MM.1S (cell line): ENCODE results near the gene PAFAH1B2.
"Not testable (repeated sequence)": the region's sequence is repeated elsewhere in the genome, so short reads cannot be mapped to it uniquely, and the experiment has no call there.

ENCODE experiments used
- DNase-seq: peaks from one replicate; pipeline ENCODE4 v3.0.0-alpha.2; 2015
- H2AFZ ChIP-seq: fragments of 300-600 bp; sonication (generic); 2 replicates; pipeline ENCODE4 v1.6.0; 2016; ENCODE audit warnings: antibody characterized with exemption, low read length
- H3F3A ChIP-seq: fragments of 300-600 bp; sonication (generic); 2 replicates; pipeline ENCODE4 v1.6.1; 2016; ENCODE audit warnings: mild to moderate bottlenecking, antibody characterized with exemption, low read length, moderate library complexity, mixed read lengths; ENCODE audit not compliant: insufficient read depth
- H3K27ac ChIP-seq: fragments of 300-600 bp; sonication (generic); 2 replicates; pipeline ENCODE4 v1.5.1; 2016; ENCODE audit warnings: mild to moderate bottlenecking, low read length
- H3K27me3 ChIP-seq: fragments of 300-600 bp; sonication (generic); replicated peaks from 2 replicates; pipeline ENCODE4 v1.6.0; 2016; ENCODE audit warnings: low read length; ENCODE audit not compliant: insufficient read depth
- H3K36me3 ChIP-seq: fragments of 300-600 bp; sonication (generic); replicated peaks from 2 replicates; pipeline ENCODE4 v1.6.1; 2016; ENCODE audit warnings: mild to moderate bottlenecking, low read length, mixed read lengths; ENCODE audit not compliant: insufficient read depth
- H3K4me1 ChIP-seq: fragments of 300-600 bp; sonication (generic); 2 replicates; pipeline ENCODE4 v1.6.1; 2016; ENCODE audit warnings: low read length, mixed read lengths
- H3K4me2 ChIP-seq: fragments of 300-600 bp; sonication (generic); 2 replicates; pipeline ENCODE4 v1.6.0; 2016; ENCODE audit warnings: low read depth, low read length
- H3K4me3 ChIP-seq: fragments of 300-600 bp; sonication (generic); 2 replicates; pipeline ENCODE4 v1.5.1; 2016; ENCODE audit warnings: low read length, mixed read lengths
- H3K79me2 ChIP-seq: fragments of 300-600 bp; sonication (generic); 2 replicates; pipeline ENCODE4 v1.6.1; 2016; ENCODE audit warnings: mixed run types, low read length, mixed read lengths
- H3K9ac ChIP-seq: fragments of 300-600 bp; sonication (generic); 2 replicates; pipeline ENCODE4 v1.6.1; 2016; ENCODE audit warnings: low read length, mixed read lengths
- H3K9me2 ChIP-seq: fragments of 300-600 bp; sonication (generic); replicated peaks from 2 replicates; pipeline ENCODE4 v1.6.1; 2016; ENCODE audit warnings: mild to moderate bottlenecking, low read length, mixed read lengths; ENCODE audit not compliant: insufficient read depth
- H3K9me3 ChIP-seq: fragments of 300-600 bp; sonication (generic); replicated peaks from 2 replicates; pipeline ENCODE4 v1.6.1; 2016; ENCODE audit warnings: mild to moderate bottlenecking, low read length, mixed read lengths; ENCODE audit not compliant: insufficient read depth
- H4K20me1 ChIP-seq: fragments of 300-600 bp; sonication (generic); 2 replicates; pipeline ENCODE4 v1.6.1; 2016; ENCODE audit warnings: mild to moderate bottlenecking, low read length, moderate library complexity, mixed read lengths; ENCODE audit not compliant: insufficient read depth
- EZH2 ChIP-seq: fragments of 300-600 bp; sonication (generic); optimal IDR thresholded peaks from 2 replicates; pipeline ENCODE3; 2017; ENCODE audit warnings: low read depth, mild to moderate bottlenecking, antibody characterized with exemption, low read length, mixed read lengths
- EZH2phosphoT487 ChIP-seq: fragments of 300-600 bp; sonication (generic); IDR thresholded peaks from 2 replicates; pipeline ENCODE4 v1.6.1; 2018; ENCODE audit warnings: antibody characterized with exemption, low read length
- TF ChIP-seq, protein P1 (sequence below): fragments of 300-600 bp; sonication (generic); IDR thresholded peaks from 2 replicates; pipeline ENCODE4 v1.5.1; 2016; ENCODE audit warnings: antibody characterized with exemption, low read length, mixed read lengths

PAFAH1B2 gene

DNA sequence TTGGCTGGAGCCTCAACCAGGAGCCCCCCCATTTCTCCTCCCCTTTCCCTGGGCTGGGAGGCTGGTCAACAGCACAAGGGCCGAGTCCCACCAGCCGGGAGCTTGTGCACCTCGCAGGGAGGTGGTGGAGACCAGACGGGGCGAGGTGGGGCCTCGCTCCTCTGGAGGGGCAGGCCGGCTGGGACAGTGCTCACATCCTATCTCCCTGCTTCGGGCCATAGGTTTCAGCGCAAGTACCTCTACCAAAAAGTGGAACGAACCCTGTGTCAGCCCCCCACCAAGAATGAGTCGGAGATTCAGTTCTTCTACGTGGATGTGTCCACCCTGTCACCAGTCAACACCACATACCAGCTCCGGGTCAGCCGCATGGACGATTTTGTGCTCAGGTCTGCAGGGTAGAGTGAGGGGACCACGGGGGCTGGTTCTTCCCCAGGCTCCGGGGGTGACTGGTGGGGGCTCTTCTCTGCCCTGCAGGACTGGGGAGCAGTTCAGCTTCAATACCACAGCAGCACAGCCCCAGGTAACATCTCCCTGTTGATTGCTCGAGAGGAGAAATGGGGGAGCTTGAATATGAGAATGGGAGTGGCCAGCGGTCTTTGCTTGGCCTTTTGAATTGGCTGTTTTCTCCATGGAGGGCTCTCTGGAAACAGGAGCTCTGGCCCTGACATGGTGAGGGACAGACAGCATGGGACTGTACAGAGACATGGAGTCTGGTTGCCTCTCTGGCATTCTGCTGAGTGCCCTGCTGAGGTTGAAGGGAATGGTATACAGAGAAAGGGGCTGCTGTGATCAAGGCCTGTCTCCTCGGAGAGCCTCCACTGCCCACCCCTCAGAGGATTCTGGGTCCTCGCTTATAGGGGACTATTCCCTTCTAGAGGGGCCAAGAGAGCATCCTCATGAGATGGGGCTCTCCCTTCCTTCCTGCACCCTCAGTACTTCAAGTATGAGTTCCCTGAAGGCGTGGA is 37.8 kb downstream of the PAFAH1B2 start:
- Histone ChIP-seq H3K27me3 (no peaks in the 10 kb centered on the region), H3K4me1 (peaks cover 15% of the 10 kb centered on the region), H3F3A (no peaks in the 10 kb centered on the region), H3K9me3 (no peaks in the 10 kb centered on the region), H3K9me2 (no peaks in the 10 kb centered on the region), H3K4me2 (no peak overlapping the region), H3K79me2 (no peaks in the 10 kb centered on the region), H3K9ac (no peak overlapping the region), H2AFZ (no peak overlapping the region), H3K4me3 (no peak overlapping the region), H4K20me1 (no peaks in the 10 kb centered on the region), H3K36me3 (no peaks in the 10 kb centered on the region), H3K27ac (no peak overlapping the region)
- DNase-seq = no peak
- no peak for TF ChIP-seq EZH2phosphoT487

DNA sequence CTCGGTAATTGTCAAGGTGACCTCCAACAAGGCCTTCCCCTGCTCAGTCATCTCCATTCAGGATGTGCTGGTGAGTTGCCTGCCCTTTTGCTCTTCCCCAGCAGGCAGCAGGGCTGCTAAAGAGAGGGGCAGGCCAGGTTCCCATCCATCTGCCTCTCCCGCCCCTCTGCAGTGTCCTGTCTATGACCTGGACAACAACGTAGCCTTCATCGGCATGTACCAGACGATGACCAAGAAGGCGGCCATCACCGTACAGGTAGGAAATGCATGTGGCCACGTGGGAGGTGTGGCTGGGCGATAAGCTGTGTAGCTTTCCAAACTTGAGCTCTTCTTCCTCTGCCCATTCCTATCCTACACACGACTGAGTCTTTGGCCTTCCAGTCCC is 38.5 kb downstream of the PAFAH1B2 start:
- no peak overlapping the region for H3K27ac ChIP-seq
- no peaks in the 10 kb centered on the region for H3K9me2 ChIP-seq
- no peak for DNase-seq
- H4K20me1 ChIP-seq = no peaks in the 10 kb centered on the region
- H3K79me2 ChIP-seq = no peaks in the 10 kb centered on the region
- no peaks in the 10 kb centered on the region for H3K36me3 ChIP-seq
- TF ChIP-seq EZH2 (no peak), EZH2phosphoT487 (no peak)
- TF ChIP-seq, protein P1, sequence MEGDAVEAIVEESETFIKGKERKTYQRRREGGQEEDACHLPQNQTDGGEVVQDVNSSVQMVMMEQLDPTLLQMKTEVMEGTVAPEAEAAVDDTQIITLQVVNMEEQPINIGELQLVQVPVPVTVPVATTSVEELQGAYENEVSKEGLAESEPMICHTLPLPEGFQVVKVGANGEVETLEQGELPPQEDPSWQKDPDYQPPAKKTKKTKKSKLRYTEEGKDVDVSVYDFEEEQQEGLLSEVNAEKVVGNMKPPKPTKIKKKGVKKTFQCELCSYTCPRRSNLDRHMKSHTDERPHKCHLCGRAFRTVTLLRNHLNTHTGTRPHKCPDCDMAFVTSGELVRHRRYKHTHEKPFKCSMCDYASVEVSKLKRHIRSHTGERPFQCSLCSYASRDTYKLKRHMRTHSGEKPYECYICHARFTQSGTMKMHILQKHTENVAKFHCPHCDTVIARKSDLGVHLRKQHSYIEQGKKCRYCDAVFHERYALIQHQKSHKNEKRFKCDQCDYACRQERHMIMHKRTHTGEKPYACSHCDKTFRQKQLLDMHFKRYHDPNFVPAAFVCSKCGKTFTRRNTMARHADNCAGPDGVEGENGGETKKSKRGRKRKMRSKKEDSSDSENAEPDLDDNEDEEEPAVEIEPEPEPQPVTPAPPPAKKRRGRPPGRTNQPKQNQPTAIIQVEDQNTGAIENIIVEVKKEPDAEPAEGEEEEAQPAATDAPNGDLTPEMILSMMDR = no peak
- H3K4me1 ChIP-seq = peaks cover 15% of the 10 kb centered on the region
- no peaks in the 10 kb centered on the region for H3K9me3 ChIP-seq
- H3F3A ChIP-seq = no peaks in the 10 kb centered on the region
- no peak overlapping the region for H2AFZ ChIP-seq
- H3K27me3 ChIP-seq = no peaks in the 10 kb centered on the region
- no peak overlapping the region for H3K9ac ChIP-seq
- H3K4me2 ChIP-seq = no peak overlapping the region
- no peak overlapping the region for H3K4me3 ChIP-seq

DNA sequence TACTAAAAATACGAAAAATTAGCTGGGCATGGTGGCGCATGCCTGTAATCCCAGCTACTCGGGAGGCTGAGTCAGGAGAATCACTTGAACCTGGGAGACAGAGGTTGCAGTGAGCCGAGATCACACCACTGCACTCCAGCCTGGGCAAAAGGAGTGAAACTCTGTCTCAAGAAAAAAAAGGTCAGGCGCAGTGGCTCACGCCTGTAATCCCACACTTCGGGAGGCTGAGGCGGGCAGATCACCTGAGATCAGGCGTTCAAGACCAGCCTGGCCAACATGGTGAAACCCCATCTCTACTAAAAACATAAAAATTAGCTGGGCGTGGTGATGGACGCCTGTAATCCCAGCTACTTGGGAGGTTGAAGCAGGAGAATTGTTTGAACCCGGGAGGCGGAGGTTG is 39.1 kb downstream of the PAFAH1B2 start:
- not testable (repeated sequence) for DNase-seq, H3K27me3 ChIP-seq, H3K9me2 ChIP-seq, H3K4me3 ChIP-seq, H3K9me3 ChIP-seq, H3K9ac ChIP-seq, H3K36me3 ChIP-seq, H3F3A ChIP-seq, H3K27ac ChIP-seq, H4K20me1 ChIP-seq, H2AFZ ChIP-seq, H3K79me2 ChIP-seq, H3K4me2 ChIP-seq
- H3K4me1 ChIP-seq = peaks cover 15% of the 10 kb centered on the region

DNA sequence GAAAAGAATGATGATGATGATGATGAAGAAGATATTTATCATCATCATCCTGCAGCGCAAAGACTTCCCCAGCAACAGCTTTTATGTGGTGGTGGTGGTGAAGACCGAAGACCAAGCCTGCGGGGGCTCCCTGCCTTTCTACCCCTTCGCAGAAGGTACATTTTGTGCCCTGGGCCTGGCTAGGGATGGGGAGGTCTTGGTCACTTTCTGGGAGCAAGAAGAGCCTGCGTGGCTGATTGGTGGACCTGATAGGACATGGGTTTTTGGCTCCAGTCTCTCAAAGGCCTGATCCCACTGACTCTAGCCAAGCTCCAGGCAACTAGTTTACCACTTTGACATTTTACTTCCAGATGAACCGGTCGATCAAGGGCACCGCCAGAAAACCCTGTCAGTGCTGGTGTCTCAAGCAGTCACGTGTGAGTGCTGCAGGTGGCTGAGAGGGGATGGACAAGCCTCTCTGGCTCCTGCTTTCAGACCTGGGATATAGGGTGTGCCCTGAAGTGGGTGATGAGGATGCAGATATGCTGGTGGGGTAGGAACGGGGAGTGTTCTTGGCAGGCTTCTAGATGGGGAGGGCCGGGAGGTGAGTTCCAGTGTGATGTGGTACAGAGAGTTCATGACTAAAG is 39.8 kb downstream of the PAFAH1B2 start:
- H3K27ac ChIP-seq = no peak overlapping the region
- H3K79me2 ChIP-seq = no peaks in the 10 kb centered on the region
- no peak for TF ChIP-seq EZH2
- no peak for TF ChIP-seq EZH2phosphoT487
- TF ChIP-seq, protein P1 = no peak

More for the DNA sequence above, 39.8 kb downstream of the PAFAH1B2 start:
- Histone ChIP-seq H3K4me3 (no peak overlapping the region), H3K4me1 (peaks cover 15% of the 10 kb centered on the region), H2AFZ (no peak overlapping the region), H4K20me1 (no peaks in the 10 kb centered on the region), H3K36me3 (no peaks in the 10 kb centered on the region), H3K9ac (no peak overlapping the region), H3K9me3 (no peaks in the 10 kb centered on the region), H3K27me3 (no peaks in the 10 kb centered on the region), H3K4me2 (no peak overlapping the region), H3F3A (no peaks in the 10 kb centered on the region), H3K9me2 (no peaks in the 10 kb centered on the region)
- no peak for DNase-seq
